GM23338 (cell line): ENCODE results near the gene MYCN. TPM values are rescaled to one million over a fixed set of nuclear protein-coding genes. Genes with fewer than 3 reads are reported as not detected.
A peak's percentile ranks its signal among the peaks of the same experiment; 100 is the strongest.
"Not testable (repeated sequence)": the region's sequence is repeated elsewhere in the genome, so short reads cannot be mapped to it uniquely, and the experiment has no call there.

Experiments used
- ATAC-seq: fragments of 200-7000 bp; cut with Tn5 transposase; 3 replicates; pipeline ENCODE4 v1.9.1; 2020
- DNase-seq: peaks from one replicate; pipeline ENCODE4 v3.0.0-alpha.2; 2015; ENCODE audit warnings: low spot score
- H2AFZ ChIP-seq: fragments of 200-600 bp; sonication (generic); 2 replicates; pipeline ENCODE4 v1.8.0; 2016; ENCODE audit warnings: antibody characterized with exemption, mild to moderate bottlenecking, moderate library complexity
- H3F3A ChIP-seq: fragments of 200-600 bp; sonication (generic); replicated peaks from 2 replicates; pipeline ENCODE4 v1.8.0; 2017; ENCODE audit warnings: antibody characterized with exemption, mixed run types, low read depth
- H3K27ac ChIP-seq: fragments of 200-600 bp; sonication (generic); 2 replicates; pipeline ENCODE4 v1.6.1; 2016; ENCODE audit warnings: low read depth
- H3K27me3 ChIP-seq: fragments of 200-600 bp; sonication (generic); 2 replicates; pipeline ENCODE4 v1.8.0; 2016; ENCODE audit warnings: mild to moderate bottlenecking, mixed run types, moderate library complexity; ENCODE audit not compliant: insufficient read depth
- H3K36me3 ChIP-seq: fragments of 200-600 bp; sonication (generic); 2 replicates; pipeline ENCODE4 v1.8.0; 2016; ENCODE audit warnings: mild to moderate bottlenecking; ENCODE audit not compliant: insufficient read depth
- H3K4me1 ChIP-seq: fragments of 200-600 bp; sonication (generic); 2 replicates; pipeline ENCODE4 v1.8.0; 2016; ENCODE audit warnings: mild to moderate bottlenecking, moderate library complexity; ENCODE audit not compliant: insufficient read depth
- H3K4me2 ChIP-seq: fragments of 200-600 bp; sonication (generic); 2 replicates; pipeline ENCODE4 v1.7.1; 2017; ENCODE audit warnings: mixed run types
- H3K4me3 ChIP-seq: fragments of 200-600 bp; sonication (generic); 2 replicates; pipeline ENCODE4 v1.6.1; 2016; ENCODE audit warnings: mixed run types
- H3K79me2 ChIP-seq: fragments of 200-600 bp; sonication (generic); replicated peaks from 2 replicates; pipeline ENCODE4 v1.8.0; 2017; ENCODE audit warnings: mild to moderate bottlenecking; ENCODE audit not compliant: insufficient read depth
- H3K9me2 ChIP-seq: fragments of 200-600 bp; sonication (generic); 2 replicates; pipeline ENCODE4 v1.8.0; 2017; ENCODE audit not compliant: insufficient read depth
- H4K20me1 ChIP-seq: fragments of 200-600 bp; sonication (generic); replicated peaks from 2 replicates; pipeline ENCODE4 v1.8.0; 2017; ENCODE audit warnings: mild to moderate bottlenecking; ENCODE audit not compliant: insufficient read depth
- H3K27ac Mint-ChIP-seq: 2 replicates; pipeline ENCODE4 v1.8.0; 2020; ENCODE audit warnings: inconsistent platforms, mild to moderate bottlenecking, moderate library complexity, mixed read lengths
- H3K27me3 Mint-ChIP-seq: 3 replicates; pipeline ENCODE4 v1.8.0; 2022; ENCODE audit warnings: low read depth, mild to moderate bottlenecking, moderate library complexity, mixed read lengths, inconsistent platforms; ENCODE audit not compliant: insufficient read depth, poor library complexity
- H3K36me3 Mint-ChIP-seq: 3 replicates; pipeline ENCODE4 v1.8.0; 2021; ENCODE audit warnings: low read depth, mild to moderate bottlenecking, inconsistent platforms, moderate library complexity, mixed read lengths
- H3K4me1 Mint-ChIP-seq: 3 replicates; pipeline ENCODE4 v1.8.0; 2020; ENCODE audit warnings: mild to moderate bottlenecking, inconsistent platforms, mixed read lengths
- H3K4me3 Mint-ChIP-seq: 3 replicates; pipeline ENCODE4 v1.8.0; 2021; ENCODE audit warnings: moderate library complexity, mild to moderate bottlenecking, inconsistent platforms, mixed read lengths
- H3K9me3 Mint-ChIP-seq: 3 replicates; pipeline ENCODE4 v1.8.0; 2020; ENCODE audit warnings: moderate library complexity, mild to moderate bottlenecking, inconsistent platforms, mixed read lengths
- polyA plus RNA-seq: library from polyadenylated mRNA; unstranded; fragments of >200 nt; fragmentation: Nextera tagmentation; extraction: Ambion mirVana; gene quantifications from 2 replicates; pipeline ENCODE4 v1.2.1, GENCODE V29; 2016
- total RNA-seq: library from RNA; depleted of rRNA; stranded (reverse); fragments of >200 nt; shearing (Covaris generic); gene quantifications from 2 replicates; pipeline ENCODE4 v1.2.3, GENCODE V29; 2014
- TF ChIP-seq, protein P1 (sequence below): fragments of 250-450 bp; sonication (Bioruptor Pico); IDR thresholded peaks from 2 replicates; pipeline ENCODE4 v1.5.0; 2020; ENCODE audit warnings: mild to moderate bottlenecking, moderate library complexity
- TF ChIP-seq, protein P2 (sequence below), 2 experiments: fragments of 200-600 bp in 1 of 2; sonication (generic) in 1 of 2; conservative IDR thresholded peaks; 2 replicates each; pipeline versions ENCODE4 v1.5.1 to v1.6.1; 2016 to 2017; ENCODE audit warnings: antibody characterized with exemption in 2 of 2, low read depth in 2 of 2, mild to moderate bottlenecking in 2 of 2, moderate library complexity in 1 of 2
- TF ChIP-seq, protein P3 (sequence below): IDR thresholded peaks from 2 replicates; pipeline ENCODE4 v1.6.1; 2016; ENCODE audit warnings: antibody characterized with exemption

The MYCN gene
- total and polyA plus RNA-seq, 2 experiments from 2014 or later, result 50.8 to 145 TPM

DNA sequence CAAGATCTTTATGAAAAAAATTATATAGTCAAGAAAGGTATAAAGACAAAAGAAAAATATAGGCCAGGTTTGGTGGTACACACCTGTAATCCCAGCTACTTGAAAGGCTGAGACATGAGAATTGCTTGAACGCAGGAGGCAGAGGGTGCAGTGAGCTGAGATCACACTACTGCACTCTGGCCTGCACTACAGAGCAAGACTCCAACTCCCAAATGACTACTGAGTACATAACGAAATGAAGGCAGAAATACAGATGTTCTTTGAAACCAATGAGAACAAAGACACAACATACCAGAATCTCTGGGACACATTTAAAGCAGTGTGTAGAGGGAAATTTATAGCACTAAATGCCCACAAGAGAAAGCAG lies 19.8 kb downstream of the MYCN start:
- H3K36me3 Mint-ChIP-seq, result peaks cover 12% of the 10 kb centered on the region; the same call in 2 of the 3 replicates
- H3K9me2 ChIP-seq, H3K27me3 Mint-ChIP-seq, H3K4me2 ChIP-seq, H2AFZ ChIP-seq, H4K20me1 ChIP-seq, H3K27ac Mint-ChIP-seq, DNase-seq, H3K27ac ChIP-seq, H3K79me2 ChIP-seq, H3K4me3 ChIP-seq, H3K4me3 Mint-ChIP-seq, ATAC-seq, H3K27me3 ChIP-seq, H3F3A ChIP-seq, H3K36me3 ChIP-seq: not testable (repeated sequence)
- H3K9me3 Mint-ChIP-seq, result peaks cover 18% of the 10 kb centered on the region
- peaks cover 15% of the 10 kb centered on the region for H3K4me1 ChIP-seq
- H3K4me1 Mint-ChIP-seq, result peaks cover 42% of the 10 kb centered on the region

DNA sequence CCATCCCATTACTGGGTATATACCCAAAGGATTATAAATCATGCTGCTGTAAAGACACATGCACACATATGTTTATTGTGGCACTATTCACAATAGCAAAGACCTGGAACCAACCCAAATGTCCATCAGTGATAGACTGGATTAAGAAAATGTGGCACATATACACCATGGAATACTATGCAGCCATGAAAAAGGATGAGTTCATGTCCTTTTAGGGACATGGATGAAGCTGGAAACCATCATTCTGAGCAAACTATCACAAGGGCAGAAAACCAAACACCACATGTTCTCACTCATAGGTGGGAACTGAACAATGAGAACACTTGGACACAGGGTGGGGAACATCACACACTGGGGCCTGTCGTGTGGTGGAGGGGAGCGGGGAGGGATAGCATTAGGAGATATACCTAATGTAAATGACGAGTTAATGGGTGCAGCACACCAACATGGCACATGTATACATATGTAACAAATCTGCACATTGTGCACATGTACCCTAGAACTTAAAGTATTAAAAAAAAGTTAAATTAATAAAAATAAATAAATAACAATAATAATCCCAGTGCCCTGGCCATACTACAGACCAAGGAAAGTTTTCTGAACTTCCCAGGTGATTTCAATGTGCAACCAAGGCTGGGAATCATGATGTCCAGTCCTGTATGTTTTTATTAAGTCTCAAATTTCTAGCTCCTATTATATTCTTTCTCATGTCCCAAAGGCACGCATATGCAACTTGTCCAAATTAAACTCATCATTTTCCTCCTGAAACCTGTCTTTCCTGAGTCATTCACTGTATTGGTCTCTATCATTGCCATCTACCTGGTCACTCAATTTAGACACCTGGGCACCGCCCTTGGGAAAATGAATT lies 23.0 kb downstream of the MYCN start:
- not testable (repeated sequence) for H3K4me2 ChIP-seq, H3K4me1 ChIP-seq, H3F3A ChIP-seq, H3K27ac ChIP-seq, H3K27ac Mint-ChIP-seq, H3K4me3 ChIP-seq, H3K36me3 ChIP-seq, H4K20me1 ChIP-seq, H3K4me3 Mint-ChIP-seq, H3K79me2 ChIP-seq, H3K9me2 ChIP-seq, ATAC-seq, H2AFZ ChIP-seq, H3K27me3 ChIP-seq, DNase-seq
- Mint-ChIP-seq H3K9me3 (peaks cover 18% of the 10 kb centered on the region), H3K36me3 (peaks cover 12% of the 10 kb centered on the region; the same call in 2 of the 3 replicates), H3K4me1 (peaks cover 27% of the 10 kb centered on the region), H3K27me3 (peaks cover 13% of the 10 kb centered on the region)

DNA sequence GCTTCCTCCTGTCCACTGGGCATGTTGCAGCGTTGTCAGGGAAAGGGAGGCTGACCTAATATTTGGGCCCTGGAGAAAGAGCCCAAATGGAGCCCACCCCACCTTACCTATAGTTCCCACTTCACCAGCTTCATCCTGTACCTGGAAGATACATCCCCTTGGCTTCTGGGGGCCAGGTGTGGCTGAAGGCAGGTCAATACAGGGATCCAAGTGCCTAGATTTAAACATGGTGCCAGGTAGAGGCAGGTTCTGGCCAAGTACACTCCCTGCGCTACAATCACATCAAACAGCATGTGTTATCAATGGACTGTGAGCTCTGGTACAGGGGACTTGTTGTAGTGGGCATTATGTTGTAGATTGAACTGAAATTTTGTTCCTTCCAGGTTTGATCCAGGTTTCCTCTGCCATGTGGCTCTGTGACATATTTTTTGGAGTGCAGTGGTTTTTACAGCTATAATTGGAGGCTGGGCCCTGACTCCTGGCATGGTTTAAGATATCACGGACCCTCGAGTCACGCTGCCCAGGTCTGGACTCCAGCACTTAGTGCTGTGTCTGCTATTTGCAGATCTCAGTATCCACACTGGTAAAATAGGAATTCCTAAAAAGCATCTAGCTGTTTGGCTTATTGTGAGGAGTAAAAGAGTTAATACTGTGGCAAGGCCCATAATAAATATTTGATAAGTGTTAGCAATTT lies 23.8 kb downstream of the MYCN start:
- Mint-ChIP-seq H3K4me3 (no peak overlapping the region), H3K27me3 (peaks cover 13% of the 10 kb centered on the region), H3K36me3 (peaks cover 12% of the 10 kb centered on the region; the same call in 2 of the 3 replicates), H3K9me3 (peaks cover 18% of the 10 kb centered on the region), H3K4me1 (peaks cover 22% of the 10 kb centered on the region), H3K27ac (no peak overlapping the region)
- H2AFZ ChIP-seq, result 0 out of 2 replicates have a peak overlapping the region, but pooled peaks have one; percentile 52
- DNase-seq, result no peak
- no peaks in the 10 kb centered on the region for H4K20me1 ChIP-seq
- H3K4me2 ChIP-seq, result no peak overlapping the region
- 0 out of 2 replicates have a peak, but pooled peaks cover 8% of the 10 kb centered on the region for H3K9me2 ChIP-seq
- no peaks in the 10 kb centered on the region for H3K79me2 ChIP-seq
- no peak overlapping the region for H3K27ac ChIP-seq
- TF ChIP-seq, protein P1, sequence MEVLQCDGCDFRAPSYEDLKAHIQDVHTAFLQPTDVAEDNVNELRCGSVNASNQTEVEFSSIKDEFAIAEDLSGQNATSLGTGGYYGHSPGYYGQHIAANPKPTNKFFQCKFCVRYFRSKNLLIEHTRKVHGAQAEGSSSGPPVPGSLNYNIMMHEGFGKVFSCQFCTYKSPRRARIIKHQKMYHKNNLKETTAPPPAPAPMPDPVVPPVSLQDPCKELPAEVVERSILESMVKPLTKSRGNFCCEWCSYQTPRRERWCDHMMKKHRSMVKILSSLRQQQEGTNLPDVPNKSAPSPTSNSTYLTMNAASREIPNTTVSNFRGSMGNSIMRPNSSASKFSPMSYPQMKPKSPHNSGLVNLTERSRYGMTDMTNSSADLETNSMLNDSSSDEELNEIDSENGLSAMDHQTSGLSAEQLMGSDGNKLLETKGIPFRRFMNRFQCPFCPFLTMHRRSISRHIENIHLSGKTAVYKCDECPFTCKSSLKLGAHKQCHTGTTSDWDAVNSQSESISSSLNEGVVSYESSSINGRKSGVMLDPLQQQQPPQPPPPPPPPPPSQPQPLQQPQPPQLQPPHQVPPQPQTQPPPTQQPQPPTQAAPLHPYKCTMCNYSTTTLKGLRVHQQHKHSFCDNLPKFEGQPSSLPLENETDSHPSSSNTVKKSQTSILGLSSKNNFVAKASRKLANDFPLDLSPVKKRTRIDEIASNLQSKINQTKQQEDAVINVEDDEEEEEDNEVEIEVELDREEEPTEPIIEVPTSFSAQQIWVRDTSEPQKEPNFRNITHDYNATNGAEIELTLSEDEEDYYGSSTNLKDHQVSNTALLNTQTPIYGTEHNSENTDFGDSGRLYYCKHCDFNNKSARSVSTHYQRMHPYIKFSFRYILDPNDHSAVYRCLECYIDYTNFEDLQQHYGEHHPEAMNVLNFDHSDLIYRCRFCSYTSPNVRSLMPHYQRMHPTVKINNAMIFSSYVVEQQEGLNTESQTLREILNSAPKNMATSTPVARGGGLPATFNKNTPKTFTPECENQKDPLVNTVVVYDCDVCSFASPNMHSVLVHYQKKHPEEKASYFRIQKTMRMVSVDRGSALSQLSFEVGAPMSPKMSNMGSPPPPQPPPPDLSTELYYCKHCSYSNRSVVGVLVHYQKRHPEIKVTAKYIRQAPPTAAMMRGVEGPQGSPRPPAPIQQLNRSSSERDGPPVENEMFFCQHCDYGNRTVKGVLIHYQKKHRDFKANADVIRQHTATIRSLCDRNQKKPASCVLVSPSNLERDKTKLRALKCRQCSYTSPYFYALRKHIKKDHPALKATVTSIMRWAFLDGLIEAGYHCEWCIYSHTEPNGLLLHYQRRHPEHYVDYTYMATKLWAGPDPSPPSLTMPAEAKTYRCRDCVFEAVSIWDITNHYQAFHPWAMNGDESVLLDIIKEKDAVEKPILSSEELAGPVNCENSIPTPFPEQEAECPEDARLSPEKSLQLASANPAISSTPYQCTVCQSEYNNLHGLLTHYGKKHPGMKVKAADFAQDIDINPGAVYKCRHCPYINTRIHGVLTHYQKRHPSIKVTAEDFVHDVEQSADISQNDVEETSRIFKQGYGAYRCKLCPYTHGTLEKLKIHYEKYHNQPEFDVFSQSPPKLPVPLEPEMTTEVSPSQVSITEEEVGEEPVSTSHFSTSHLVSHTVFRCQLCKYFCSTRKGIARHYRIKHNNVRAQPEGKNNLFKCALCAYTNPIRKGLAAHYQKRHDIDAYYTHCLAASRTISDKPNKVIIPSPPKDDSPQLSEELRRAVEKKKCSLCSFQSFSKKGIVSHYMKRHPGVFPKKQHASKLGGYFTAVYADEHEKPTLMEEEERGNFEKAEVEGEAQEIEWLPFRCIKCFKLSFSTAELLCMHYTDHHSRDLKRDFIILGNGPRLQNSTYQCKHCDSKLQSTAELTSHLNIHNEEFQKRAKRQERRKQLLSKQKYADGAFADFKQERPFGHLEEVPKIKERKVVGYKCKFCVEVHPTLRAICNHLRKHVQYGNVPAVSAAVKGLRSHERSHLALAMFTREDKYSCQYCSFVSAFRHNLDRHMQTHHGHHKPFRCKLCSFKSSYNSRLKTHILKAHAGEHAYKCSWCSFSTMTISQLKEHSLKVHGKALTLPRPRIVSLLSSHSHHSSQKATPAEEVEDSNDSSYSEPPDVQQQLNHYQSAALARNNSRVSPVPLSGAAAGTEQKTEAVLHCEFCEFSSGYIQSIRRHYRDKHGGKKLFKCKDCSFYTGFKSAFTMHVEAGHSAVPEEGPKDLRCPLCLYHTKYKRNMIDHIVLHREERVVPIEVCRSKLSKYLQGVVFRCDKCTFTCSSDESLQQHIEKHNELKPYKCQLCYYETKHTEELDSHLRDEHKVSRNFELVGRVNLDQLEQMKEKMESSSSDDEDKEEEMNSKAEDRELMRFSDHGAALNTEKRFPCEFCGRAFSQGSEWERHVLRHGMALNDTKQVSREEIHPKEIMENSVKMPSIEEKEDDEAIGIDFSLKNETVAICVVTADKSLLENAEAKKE (CRISPR knock-in tag), result no peak
- TF ChIP-seq, protein P2, sequence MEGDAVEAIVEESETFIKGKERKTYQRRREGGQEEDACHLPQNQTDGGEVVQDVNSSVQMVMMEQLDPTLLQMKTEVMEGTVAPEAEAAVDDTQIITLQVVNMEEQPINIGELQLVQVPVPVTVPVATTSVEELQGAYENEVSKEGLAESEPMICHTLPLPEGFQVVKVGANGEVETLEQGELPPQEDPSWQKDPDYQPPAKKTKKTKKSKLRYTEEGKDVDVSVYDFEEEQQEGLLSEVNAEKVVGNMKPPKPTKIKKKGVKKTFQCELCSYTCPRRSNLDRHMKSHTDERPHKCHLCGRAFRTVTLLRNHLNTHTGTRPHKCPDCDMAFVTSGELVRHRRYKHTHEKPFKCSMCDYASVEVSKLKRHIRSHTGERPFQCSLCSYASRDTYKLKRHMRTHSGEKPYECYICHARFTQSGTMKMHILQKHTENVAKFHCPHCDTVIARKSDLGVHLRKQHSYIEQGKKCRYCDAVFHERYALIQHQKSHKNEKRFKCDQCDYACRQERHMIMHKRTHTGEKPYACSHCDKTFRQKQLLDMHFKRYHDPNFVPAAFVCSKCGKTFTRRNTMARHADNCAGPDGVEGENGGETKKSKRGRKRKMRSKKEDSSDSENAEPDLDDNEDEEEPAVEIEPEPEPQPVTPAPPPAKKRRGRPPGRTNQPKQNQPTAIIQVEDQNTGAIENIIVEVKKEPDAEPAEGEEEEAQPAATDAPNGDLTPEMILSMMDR (conservative IDR thresholded peaks at IDR 0.05; ENCODE audit: low read depth in 2 of 2), result no peak
- TF ChIP-seq, protein P3, sequence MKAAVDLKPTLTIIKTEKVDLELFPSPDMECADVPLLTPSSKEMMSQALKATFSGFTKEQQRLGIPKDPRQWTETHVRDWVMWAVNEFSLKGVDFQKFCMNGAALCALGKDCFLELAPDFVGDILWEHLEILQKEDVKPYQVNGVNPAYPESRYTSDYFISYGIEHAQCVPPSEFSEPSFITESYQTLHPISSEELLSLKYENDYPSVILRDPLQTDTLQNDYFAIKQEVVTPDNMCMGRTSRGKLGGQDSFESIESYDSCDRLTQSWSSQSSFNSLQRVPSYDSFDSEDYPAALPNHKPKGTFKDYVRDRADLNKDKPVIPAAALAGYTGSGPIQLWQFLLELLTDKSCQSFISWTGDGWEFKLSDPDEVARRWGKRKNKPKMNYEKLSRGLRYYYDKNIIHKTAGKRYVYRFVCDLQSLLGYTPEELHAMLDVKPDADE, result no peak
- H3K36me3 ChIP-seq, result peaks cover 7% of the 10 kb centered on the region; the same call in 1 of the 2 replicates
- no peak for ATAC-seq
- H3K4me3 ChIP-seq, result no peak overlapping the region
- H3F3A ChIP-seq, result 0 out of 2 replicates have a peak, but pooled peaks cover 6% of the 10 kb centered on the region
- H3K27me3 ChIP-seq, result no peaks in the 10 kb centered on the region
- peaks cover 4% of the 10 kb centered on the region; the same call in 1 of the 2 replicates for H3K4me1 ChIP-seq
